ENCODE data around the gene PHACTR1. TPM values are rescaled to one million over a fixed set of nuclear protein-coding genes. Genes with fewer than 3 reads are reported as not detected.

Gene PHACTR1
- total and polyA plus RNA-seq, 2 of the 4 experiments (the other 2 are of a cell fraction) = not detected

DNA sequence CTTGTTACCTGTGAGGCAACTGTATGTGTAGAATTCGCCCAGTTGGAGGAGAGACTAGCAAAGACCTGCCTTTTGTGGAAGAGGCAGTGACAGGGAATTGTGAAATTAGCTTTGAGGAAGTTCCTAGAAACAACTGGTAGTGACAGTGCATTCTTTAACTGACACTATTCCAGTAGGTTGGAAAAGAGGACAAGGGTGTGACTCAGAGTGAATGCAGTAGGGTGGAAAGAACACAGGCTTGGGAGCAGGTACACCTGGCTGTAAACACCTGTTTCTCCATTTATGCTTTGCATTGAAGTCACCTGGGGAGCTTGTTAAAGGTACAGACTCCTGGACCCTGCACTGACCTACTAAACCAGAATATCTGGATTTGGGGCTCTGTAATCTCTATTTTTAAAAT, 295.7 kb downstream of the PHACTR1 start:
- Histone ChIP-seq H3K9me3 (ENCODE audit: control insufficient read depth, insufficient read depth, low read length) (no peaks in the 10 kb centered on the region), H2BK15ac (ENCODE audit: low read depth, low read length) (no peak overlapping the region), H3K27ac (ENCODE audit: insufficient read depth, low read length) (no peak overlapping the region), H4K91ac (ENCODE audit: insufficient read depth, low read depth, low read length) (no peak overlapping the region), H3K36me3 (ENCODE audit: control insufficient read depth, insufficient read depth, low read length) (no peaks in the 10 kb centered on the region), H2AK9ac (replicated peaks; ENCODE audit: low read depth, low read length, poor library complexity) (no peak overlapping the region), H3K14ac (replicated peaks; ENCODE audit: low read depth, low read length) (no peak overlapping the region), H3K23ac (ENCODE audit: low read depth, low read length) (no peak overlapping the region), H3K9ac (ENCODE audit: low read depth, low read length) (no peak overlapping the region), H3K18ac (ENCODE audit: low read depth, low read length) (no peak overlapping the region), H4K5ac (ENCODE audit: low read depth, low read length) (no peak overlapping the region), H3K27me3 (ENCODE audit: control insufficient read depth, insufficient read depth, low read length) (peaks cover 32% of the 10 kb centered on the region), H2BK5ac (ENCODE audit: low read depth, low read length, poor library complexity, severe bottlenecking) (no peak overlapping the region), H3K9me1 (ENCODE audit: insufficient read depth, low read length) (no peaks in the 10 kb centered on the region), H2AK5ac (ENCODE audit: low read depth, low read length) (no peak overlapping the region), H2AFZ (replicated peaks; ENCODE audit: low read length, poor library complexity) (no peak overlapping the region), H3K4me2 (ENCODE audit: low read depth, low read length) (no peak overlapping the region), H3K4me3 (ENCODE audit: insufficient read depth, low read depth, low read length) (no peak overlapping the region), H3K4ac (ENCODE audit: low read depth, low read length) (no peak overlapping the region), H3K79me1 (ENCODE audit: low read depth in 1 of 2, low read length in 2 of 2) (no peaks in the 10 kb centered on the region), H3K4me1 (ENCODE audit: control insufficient read depth, insufficient read depth, low read length) (no peaks in the 10 kb centered on the region), H4K20me1 (ENCODE audit: insufficient read depth, low read length) (no peaks in the 10 kb centered on the region), H4K8ac (ENCODE audit: low read depth in 2 of 2, low read length in 2 of 2) (no peak overlapping the region), H3K56ac (ENCODE audit: extremely low read depth, insufficient read depth, low read length) (no peak overlapping the region), H2BK120ac (ENCODE audit: low read depth, low read length) (no peak overlapping the region), H2BK20ac (ENCODE audit: low read depth, low read length) (no peak overlapping the region)
- in situ Hi-C loops (cut with MboI; ENCODE audit: low sequenced_read_pairs) = no loop called here
- ChIA-PET POLR2A (ENCODE audit: unreplicated experiment) (no interaction called here), CTCF (no interaction called here)
- ATAC-seq (ENCODE audit: low read depth) (no peak), DNase-seq (no peak)
- dilution Hi-C loops (cut with HindIII; ENCODE audit: low sequenced_read_pairs, unreplicated experiment) = no loop called here
- intact Hi-C loops (cut with micrococcal nuclease) = no loop called here
- no TSS peak for BruUV-seq (replicated peaks)
- WGBS, 2 experiments (ENCODE audit: extremely low coverage in 2 of 2, insufficient read length in 1 of 2) = no CpG with 5 or more reads among the region's 1 CpG
- no peak for TF ChIP-seq USF2 (IDR thresholded peaks at IDR 0.05; ENCODE audit: low read depth, low read length)
- no peak for TF ChIP-seq POLR2A (IDR thresholded peaks at IDR 0.05; ENCODE audit: low read depth, low read length)
- no peak for TF ChIP-seq BHLHE40 (IDR thresholded peaks at IDR 0.05; ENCODE audit: low read depth, low read length)
- TF ChIP-seq ELK1 (IDR thresholded peaks at IDR 0.05; ENCODE audit: borderline replicate concordance, low read depth, low read length) = no peak
- TF ChIP-seq RAD21 (IDR thresholded peaks at IDR 0.05; ENCODE audit: low read length) = no peak
- TF ChIP-seq CHD1 (IDR thresholded peaks at IDR 0.05; ENCODE audit: low read depth, low read length) = no peak
